ENCODE data around the gene INTS3. TPM values are rescaled to one million over a fixed set of nuclear protein-coding genes. Genes with fewer than 3 reads are reported as not detected.

INTS3 gene
- total RNA-seq, 4 donors from 2014 or later = 16.1 to 28.0 (median 19.9) TPM

GRCh38 chr1:153799016-153799415 lies 71.2 kb downstream of the INTS3 start:
- no peaks in the 10 kb centered on the region for H3K27me3 ChIP-seq
- H3K36me3 ChIP-seq = no peaks in the 10 kb centered on the region
- DNase-seq (no peak), ATAC-seq (no peak)
- TF ChIP-seq CTCF (IDR thresholded peaks at IDR 0.05 in 4 of 5, conservative IDR thresholded peaks at IDR 0.05 in 1 of 5) (no peak), POLR2A (IDR thresholded peaks at IDR 0.05) (no peak)
- intact Hi-C loops (cut with DNase I; ENCODE audit: low total_unique reads) (loop anchor here (5.0 kb wide), 2 partner anchors 123 to 473 kb away; partner anchors contain the start of genes GATAD2B and HAX1), in situ Hi-C loops (cut with MboI; ENCODE audit: low sequenced_read_pairs in 4 of 4) (loop anchor here (5.0 to 10.0 kb wide), 3 partner anchors 146 to 188 kb away; partner anchors contain the start of genes RAB13 (in 3 of the 4) and DENND4B (in 1 of the 4))
- no peaks in the 10 kb centered on the region for H3K9me3 ChIP-seq
- no peak overlapping the region for H3K4me3 ChIP-seq
- no peak overlapping the region for H3K27ac ChIP-seq
- peaks cover 0 to 12% of the 10 kb centered on the region in 2 donors for H3K4me1 ChIP-seq

- Histone ChIP-seq H3K4me1 (peaks cover 0 to 18% of the 10 kb centered on the region in 2 donors), H3K9me3 (no peaks in the 10 kb centered on the region), H3K27me3 (no peaks in the 10 kb centered on the region), H3K4me3 (no peak overlapping the region), H3K36me3 (no peaks in the 10 kb centered on the region), H3K27ac (no peak overlapping the region)
- no peak for TF ChIP-seq POLR2A (IDR thresholded peaks at IDR 0.05)
- TF ChIP-seq CTCF (IDR thresholded peaks at IDR 0.05 in 4 of 5, conservative IDR thresholded peaks at IDR 0.05 in 1 of 5) = no peak
- in situ Hi-C loops (cut with MboI; ENCODE audit: low sequenced_read_pairs in 4 of 4) = loop anchor here (5.0 to 25.0 kb wide), 4 partner anchors 112 to 187 kb away; partner anchors contain the start of genes GATAD2B (in 3 of the 4), RAB13 (in 3 of the 4) and DENND4B (in 1 of the 4)
- DNase-seq (no peak), ATAC-seq (no peak)
- intact Hi-C loops (cut with DNase I; ENCODE audit: low total_unique reads) = loop anchor here (5.0 kb wide), 2 partner anchors 122 to 472 kb away; partner anchors contain the start of genes GATAD2B and HAX1
Observed at GRCh38 chr1:153799566-153800465, 72.0 kb downstream of the INTS3 start.

GRCh38 chr1:153800516-153800915 lies 72.7 kb downstream of the INTS3 start:
- Histone ChIP-seq H3K27ac (no peak overlapping the region), H3K4me1 (peaks cover 0 to 24% of the 10 kb centered on the region in 2 donors), H3K4me3 (no peak overlapping the region), H3K9me3 (no peaks in the 10 kb centered on the region), H3K27me3 (no peaks in the 10 kb centered on the region), H3K36me3 (no peaks in the 10 kb centered on the region)
- intact Hi-C loops (cut with DNase I; ENCODE audit: low total_unique reads) = no loop called here
- in situ Hi-C loops (cut with MboI; ENCODE audit: low sequenced_read_pairs in 4 of 4) = loop anchor here in 3 of 4 donors (25.0 kb wide), 1 partner anchor 112 kb away; the partner anchor contains the start of gene GATAD2B (in 3 of the 3)
- ATAC-seq (no peak), DNase-seq (no peak)
- TF ChIP-seq CTCF (IDR thresholded peaks at IDR 0.05 in 4 of 5, conservative IDR thresholded peaks at IDR 0.05 in 1 of 5) (no peak), POLR2A (IDR thresholded peaks at IDR 0.05) (no peak)

GRCh38 chr1:153801028-153801625 lies 73.3 kb downstream of the INTS3 start:
- Histone ChIP-seq H3K27me3 (no peaks in the 10 kb centered on the region), H3K36me3 (no peaks in the 10 kb centered on the region), H3K27ac (no peak overlapping the region), H3K4me1 (peaks cover 0 to 30% of the 10 kb centered on the region in 2 donors), H3K9me3 (no peaks in the 10 kb centered on the region), H3K4me3 (no peak overlapping the region)
- no peak for ATAC-seq
- DNase-seq = no peak
- intact Hi-C loops (cut with DNase I; ENCODE audit: low total_unique reads) (no loop called here), in situ Hi-C loops (cut with MboI; ENCODE audit: low sequenced_read_pairs in 4 of 4) (loop anchor here in 3 of 4 donors (25.0 kb wide), 1 partner anchor 111 kb away; the partner anchor contains the start of gene GATAD2B (in 3 of the 3))
- TF ChIP-seq CTCF (IDR thresholded peaks at IDR 0.05 in 4 of 5, conservative IDR thresholded peaks at IDR 0.05 in 1 of 5) = no peak
- no peak for TF ChIP-seq POLR2A (IDR thresholded peaks at IDR 0.05)
